Limb (tissue), 2 donors: ENCODE results near the gene EML1.

Source experiments
- DNase-seq, 2 donors: peaks; one replicate each; pipeline ENCODE4 v3.0.0-alpha.2; 2016; ENCODE audit errors: extremely low spot score in 2 of 2

Gene EML1

DNA sequence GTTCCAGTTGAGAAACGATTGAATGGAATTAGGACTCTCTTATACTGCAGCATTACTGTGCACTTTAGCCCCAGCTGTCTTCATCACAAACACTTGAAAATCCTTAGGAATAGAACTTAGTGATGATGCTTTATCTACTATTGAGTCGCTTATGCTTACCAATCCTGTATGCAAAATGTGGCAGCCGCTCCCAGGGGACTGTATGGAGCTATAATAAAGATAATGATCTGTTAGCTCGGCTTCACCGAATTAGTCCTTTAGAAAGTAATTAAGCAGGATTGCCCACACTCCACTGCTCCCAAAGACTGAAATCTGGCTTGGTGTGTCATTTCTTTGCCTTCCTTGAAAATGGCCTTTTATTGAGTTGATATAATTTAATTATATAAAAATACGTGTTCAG is 10.6 kb downstream of the EML1 start:
- DNase-seq = no peak

DNA sequence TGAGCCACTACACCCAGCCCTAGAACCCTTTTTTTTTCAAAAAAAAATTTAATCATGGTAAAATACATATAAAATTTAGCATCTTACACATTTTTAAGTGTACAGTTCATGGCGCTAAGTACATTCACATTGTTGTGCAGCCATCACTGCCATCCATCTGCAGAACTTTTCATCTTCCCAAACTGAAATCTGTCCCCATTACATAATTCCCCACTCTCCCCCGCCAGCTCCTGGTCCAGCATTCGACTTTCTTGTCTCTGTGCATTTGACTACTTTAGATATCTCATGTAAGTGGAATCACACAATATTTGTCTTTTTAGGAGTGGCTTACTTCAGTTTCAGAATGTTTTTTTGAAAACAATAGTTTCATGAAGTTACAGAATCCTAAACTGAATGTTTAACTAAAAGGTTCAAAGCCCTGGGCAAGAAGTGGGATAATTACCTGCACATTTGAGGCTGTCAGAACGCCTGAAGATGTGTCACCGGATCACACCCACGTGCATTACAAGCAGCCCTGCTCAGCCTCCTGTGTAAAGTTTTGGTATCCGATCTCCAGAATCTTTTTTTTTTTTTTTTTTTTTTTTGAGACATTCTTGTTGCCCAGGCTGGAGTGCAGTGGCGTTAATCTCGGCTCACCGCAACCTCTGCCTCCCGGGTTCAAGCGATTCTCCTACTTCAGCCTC is 12.7 kb downstream of the EML1 start:
- no peak for DNase-seq

DNA sequence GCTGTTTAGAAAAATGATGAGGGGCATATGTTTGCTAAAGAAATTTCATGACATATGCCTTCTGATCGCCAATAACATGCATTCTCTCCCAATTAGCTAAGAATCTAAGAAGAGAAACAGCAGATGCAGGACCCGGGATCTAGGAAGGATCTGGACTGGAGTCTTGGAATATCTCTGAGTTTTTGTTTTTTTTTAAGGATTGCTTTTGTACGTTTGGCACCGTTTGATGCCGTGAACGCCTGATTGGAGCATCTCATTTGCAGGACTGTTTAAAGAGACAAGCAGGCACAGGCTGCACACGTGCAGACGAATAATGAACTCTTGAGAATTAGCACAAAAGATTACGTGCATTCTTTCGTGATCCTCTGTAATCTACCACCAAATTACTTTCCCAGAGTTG is 13.6 kb downstream of the EML1 start:
- peak in 1 of 2 donors; percentile 32 for DNase-seq

DNA sequence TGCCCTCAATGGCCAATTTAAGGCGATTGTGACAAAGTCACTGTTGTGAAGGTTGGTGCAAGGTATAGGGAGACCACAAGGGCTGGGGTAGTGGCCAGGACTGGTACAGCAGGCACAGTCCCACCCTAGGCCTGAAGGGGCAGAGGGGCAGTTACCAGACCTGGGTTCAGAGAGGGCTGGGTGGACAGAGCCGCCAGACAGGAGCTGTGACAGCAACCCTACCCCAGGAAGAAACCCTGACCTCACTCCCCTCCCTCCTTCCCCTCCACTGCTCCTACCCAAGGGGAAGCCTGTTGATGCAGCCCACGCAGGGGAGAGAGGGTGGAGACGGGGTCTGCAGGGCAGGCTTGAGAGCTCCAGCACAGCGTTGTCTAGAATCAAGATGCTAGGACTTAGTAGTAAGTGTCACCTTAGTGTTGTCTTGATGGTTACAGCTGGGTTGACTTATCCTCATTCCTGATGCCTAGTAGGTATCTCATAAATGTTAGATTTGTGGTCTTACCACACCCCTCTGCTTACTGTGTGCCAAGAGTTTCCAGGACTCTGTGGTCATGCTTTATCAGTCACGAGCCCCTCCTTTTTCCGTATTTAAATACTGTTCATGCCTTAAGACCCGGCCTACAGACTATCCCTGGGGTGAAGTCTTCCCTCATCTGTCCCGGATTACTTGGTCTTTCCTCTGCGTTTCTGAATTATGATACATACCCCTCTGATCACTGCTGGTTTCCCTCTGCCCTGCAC is 14.4 kb downstream of the EML1 start:
- DNase-seq = no peak

DNA sequence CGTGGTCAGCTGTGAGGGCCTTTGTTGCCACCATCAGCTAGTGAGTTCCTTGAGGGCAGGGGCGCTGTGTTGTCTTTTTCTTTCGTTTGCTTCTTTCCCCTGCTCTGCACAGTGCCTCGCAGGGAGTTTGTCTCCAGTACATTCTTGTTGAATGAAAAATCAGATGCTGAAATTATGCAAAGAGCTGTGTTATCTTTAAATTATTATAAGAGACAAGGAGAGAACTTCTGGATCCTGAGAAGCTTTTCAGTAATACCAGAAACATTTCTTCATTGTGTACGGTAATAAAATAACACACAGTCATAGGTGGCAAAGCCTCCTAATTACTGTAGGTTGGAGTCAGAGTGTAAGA is 14.9 kb downstream of the EML1 start:
- no peak for DNase-seq

DNA sequence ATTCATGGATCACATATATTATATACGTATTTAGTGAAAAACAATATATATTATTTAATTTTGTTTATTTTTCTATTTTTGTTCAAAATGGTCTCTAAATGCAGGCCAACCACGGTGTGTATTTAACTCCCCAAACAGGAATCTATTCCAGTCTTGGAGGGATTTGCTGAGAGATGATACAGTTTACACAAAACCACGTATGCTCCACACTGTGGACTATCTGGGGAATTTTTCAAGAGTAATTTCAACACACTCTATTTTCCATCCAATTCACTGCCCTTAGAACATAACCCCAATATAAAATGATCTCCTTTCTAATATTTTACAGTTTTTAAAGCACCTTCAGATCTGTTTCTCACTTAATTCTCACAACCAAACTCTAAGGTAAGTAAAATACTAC is 15.3 kb downstream of the EML1 start:
- no peak for DNase-seq

DNA sequence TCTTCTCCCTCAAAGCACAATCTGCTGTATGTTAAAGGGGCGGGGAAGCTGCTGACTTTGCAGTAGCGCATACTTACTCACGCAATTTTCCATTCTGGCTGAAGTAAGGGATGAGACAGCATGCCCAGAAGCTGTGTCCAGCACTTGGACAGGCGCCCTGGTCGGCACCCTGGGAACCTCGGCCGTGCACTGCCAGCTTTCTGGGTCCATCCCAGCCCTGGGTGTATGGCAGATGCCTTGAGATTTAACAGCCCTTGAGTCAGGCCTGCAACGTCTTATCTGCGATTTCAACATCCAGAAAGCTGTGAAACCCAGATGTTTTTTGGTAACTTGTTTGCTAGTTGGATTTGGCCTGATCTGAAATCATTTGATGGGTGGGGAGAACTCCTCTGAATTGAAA is 16.1 kb downstream of the EML1 start:
- no peak for DNase-seq

DNA sequence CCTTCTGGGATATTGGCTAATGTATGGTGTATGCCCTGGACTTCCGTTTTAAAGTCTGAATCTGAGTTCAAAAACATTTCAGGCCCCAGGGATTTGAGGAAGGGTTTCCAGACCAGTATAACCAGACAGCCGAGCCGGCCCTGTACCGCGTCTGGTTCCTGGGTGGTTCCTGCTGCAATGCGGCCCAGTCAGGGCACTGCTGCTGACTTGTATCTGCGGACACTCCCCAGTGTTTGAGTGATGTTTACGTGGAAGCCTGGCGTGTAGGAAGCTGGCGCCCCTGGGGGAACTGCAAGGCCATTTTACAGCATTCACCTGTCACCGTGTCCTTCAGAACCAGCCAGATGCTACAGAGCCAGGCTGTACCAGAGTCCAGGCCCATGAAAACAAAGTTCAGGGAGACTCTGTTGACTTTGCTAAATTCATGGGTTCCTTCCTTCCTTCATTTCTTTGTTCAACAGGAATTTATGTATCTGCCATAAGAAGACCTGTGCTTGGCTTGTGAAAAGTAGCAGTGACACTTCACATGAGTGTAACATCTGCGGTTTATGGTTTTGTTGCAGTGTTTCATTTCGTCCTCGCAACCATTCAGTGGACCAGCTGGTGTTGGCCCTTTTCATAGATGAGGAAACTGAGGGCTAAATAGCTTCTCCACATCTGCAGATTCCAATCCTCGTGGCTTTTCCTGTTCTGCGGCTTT is 16.8 kb downstream of the EML1 start:
- no peak for DNase-seq

DNA sequence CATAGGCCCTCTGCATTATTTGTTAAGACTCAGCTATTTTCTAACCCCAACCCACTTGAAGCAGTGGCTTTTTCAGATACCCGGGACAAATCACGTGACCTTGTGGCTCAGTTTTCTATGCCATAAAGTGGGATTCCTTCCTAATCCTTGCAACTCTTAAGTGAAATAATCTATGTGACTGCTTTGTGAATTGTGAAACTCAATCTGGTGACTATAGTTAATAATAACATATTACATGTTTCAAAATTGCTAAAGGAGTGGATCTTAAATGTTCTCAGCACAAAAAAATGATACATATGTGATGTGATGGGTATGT is 17.3 kb downstream of the EML1 start:
- DNase-seq = no peak

DNA sequence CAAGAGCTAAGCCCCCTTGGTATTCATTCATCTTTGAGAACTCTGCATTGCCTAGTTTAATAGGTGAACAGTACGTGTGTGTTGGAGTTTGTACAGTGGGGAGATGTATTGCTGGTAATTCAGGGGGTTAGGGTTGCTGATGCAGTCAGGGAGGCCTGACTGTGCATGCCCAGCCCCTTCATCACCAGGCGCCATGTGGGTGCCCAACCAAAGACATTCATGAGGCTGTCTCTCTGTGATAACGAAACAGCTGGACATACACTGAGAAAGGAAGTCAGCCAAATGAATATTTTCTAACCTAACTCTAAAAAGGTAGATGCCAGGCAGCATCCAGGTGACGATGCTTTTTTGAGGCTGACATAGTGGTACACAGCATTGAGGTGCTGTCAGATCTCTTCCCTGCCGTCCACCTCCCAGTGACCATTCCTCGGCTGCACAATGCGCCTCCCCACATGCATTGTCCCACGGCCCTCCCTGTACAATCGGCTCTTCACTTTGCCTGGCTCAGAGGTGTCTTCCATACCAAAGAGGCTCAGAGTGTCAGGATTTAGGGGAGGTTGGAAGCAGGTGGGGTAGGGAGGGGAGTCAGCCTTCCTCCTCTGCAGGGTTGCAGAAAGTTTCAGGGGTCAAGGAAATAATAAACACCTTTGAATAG is 19.0 kb downstream of the EML1 start:
- no peak for DNase-seq

DNA sequence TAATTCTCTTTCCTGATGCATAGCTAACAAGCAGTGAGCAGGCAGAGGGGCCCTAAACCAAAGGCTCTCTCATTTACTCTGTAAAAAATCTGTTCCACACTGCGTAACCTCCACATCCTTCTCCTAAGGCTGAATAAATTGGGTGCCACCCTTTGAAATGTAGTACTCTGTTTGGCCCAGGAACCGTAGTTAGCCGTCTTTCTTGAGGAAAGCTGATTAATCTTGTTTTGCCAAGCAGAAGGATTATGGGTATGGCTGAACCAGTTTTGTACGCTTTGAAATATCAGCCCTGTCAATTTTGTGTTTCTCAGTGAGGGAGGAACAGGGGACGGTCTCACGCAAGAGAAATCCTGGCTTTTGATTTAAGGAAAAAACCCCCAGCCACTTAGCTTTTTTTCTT is 19.7 kb downstream of the EML1 start:
- no peak for DNase-seq

DNA sequence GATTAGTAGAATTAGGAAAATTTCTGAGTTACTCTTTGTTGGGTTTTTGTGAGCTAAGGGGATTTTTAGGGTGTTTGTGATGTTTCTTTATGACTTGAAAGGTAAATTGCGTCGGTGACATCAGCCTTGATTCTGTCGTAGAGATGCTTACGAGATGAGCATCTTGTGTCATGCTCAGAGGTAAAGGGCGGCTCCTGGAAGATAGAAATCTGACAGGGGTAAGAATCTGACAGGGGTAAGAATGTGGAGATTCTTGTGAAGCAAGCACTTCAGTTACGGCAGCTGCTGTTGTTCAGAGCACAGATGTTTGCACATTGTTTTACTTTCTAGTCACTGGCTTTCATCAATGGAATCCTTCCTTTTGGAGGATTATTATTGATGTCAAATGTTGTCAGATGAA is 22.5 kb downstream of the EML1 start:
- no peak for DNase-seq

DNA sequence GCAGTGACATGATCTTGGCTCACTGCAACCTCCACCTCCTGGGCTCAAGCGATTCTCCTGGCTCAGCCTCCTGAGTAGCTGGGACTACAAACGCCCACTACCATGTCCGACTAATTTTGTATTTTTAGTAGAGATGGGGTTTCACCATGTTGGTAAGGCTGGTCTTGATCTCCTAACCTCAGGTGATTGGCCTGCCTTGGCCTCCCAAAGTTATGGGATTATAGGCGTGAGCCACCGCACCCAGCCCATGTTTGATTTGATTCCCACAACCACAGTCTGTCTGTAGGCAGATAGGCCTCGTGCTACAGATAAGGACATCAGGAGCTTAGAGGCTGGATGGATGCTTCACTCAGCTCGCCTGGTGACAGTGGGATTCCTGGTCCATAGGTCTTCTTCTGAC is 23.0 kb downstream of the EML1 start:
- DNase-seq = no peak

DNA sequence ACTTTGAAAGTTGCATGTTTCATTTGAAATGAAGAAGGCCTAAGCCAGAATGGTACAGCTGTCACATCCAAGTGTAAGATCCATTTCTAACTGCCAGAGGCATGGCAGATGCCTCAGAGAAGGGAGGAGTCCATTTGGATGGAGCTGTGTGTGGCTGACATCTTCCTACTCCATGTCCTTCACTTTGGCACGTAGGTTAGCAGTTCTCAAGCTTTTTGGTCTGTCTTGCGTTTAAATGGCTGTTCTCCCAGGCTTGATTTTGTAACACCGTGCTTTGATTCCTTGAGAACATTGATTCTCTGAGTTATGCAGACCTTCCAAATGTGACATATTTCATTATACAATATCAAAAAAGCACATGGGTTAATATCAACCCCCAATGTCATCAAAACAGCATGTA is 23.4 kb downstream of the EML1 start:
- no peak for DNase-seq

DNA sequence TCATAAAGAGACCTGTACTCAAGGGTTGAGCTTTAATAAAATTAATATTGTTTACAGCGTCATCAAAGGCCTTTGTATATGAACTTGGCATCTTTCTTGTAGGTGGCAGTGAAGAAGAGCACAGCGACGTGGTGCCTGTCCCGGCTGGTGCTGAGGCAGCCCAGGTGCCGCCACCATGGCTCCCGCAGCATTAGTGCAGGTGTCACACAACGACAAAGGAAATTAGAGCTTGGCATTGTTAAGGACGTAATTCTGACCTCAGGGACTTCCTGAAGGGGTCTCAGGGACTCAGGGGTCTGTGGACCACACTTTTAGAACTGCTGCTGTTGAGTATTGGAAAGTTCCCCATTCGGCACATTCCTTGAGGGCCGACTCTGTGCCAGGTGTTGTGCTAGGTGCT is 24.1 kb downstream of the EML1 start:
- no peak for DNase-seq

DNA sequence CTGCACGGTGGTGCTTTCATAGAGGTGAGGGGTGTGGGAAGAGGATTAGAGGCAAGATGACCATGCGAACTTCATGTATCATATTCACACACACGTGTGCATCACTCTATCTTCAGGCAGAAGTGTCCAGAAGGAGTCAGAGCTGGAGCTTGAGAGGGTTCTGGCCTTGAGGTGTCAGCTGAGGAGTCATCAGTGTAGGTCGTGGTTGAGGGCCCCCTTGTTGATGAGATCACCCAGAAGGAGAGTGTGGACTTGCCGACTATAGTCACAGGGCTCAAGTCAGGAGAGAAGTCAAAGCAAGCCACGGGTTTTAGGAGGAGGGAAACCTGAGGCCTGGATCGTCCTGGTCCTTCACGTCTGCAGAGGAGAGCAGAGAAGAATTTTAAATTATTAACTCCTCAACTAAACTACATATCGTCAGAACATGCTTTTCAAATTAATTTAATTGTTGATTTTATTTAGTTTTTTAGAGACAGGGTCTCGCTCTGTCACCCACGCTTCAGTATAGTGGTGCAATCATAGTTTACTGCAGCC is 25.4 kb downstream of the EML1 start:
- DNase-seq = no peak

DNA sequence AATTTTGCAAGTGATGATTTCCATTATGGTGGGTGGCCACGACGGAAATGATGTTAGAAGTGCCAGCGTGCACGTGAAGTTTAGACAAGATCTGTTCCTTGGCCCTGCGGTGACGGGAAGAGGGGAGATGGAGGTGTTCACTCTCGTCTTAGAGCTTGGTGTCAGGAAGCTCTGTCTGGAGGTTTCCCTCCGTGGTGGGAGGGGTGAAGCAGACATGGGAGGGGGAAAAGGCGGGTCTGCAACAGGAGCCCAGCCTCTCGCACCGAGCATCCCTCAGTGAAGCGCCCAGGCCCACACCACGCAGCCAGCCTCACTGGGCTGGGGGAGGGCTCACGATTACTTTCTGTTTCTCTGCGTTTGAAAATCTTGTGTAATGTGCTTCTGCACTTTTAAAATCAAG is 26.3 kb downstream of the EML1 start:
- DNase-seq = no peak

DNA sequence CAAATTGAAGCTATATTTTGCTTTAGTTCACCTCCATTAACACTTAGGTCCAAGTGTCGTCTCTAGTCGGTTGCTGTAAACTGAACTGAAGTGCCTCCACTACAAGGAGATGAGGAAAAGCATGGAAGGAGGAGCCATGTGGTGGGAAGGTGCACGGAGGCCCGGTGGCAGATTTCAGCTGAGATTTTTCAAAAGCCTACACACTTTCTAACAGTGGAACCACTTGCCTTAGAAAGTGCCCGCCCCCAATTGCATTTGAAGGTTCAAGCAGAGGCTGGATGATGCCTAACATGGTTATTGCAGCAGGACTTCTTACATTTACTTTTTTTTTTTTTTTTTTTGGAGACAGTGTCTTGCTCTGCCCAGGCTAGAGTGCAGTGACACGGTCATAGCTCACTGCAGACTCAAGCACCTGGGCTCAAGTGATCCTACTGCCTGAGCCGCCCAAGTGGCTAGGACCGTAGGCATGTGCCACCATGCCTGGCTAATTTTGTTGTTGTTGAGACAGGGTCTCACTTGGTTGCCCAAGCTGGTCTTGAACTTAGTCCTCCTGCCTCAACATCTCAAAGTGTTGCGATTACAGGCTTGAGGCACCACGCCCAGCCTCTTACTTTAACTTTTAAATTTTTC is 27.6 kb downstream of the EML1 start:
- DNase-seq = no peak

DNA sequence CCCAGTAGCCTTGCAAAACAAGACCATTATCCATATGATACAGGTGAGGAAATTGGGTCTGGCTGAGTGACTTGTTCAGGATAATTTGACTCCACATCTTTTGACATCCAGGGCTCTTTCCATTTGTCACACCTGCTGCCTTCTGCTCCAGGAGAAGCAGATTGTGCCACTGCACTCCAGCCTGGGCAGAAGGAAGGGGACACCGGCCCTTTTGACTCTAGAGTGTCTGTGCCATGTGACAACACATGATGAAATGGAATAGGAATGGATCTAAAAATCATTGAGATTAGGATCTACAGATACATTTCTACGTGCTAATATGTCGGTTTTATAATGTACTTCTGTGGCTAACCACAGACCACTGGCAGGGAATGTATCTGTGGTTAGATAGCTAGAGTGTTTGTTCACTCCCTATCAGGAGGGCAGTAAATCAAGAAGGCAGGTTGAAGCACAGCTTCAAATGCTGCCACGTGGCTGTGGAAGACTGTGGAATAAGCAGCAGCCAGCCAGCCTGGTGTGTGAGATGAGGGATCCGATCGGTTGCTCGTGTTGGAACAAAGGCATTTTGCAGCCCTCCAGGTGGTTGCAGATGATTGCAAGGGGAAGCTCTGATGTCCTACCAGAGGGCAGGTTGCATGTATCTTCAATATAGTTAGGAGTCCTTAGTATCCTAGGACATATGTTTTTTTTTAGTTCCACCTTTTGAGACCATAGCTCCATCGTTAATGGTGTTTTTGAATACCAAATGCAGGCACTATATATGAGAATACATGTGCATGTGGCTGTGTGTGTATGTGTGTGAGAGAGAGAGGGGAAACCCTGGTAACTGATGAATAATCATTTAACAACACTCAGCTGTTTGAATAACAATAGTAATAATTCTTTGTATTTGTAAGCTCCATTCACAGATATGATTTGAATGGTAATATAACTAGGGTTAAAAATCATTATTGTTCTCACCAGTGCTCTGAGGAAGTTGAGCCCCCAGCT is 28.6 kb downstream of the EML1 start:
- no peak for DNase-seq

DNA sequence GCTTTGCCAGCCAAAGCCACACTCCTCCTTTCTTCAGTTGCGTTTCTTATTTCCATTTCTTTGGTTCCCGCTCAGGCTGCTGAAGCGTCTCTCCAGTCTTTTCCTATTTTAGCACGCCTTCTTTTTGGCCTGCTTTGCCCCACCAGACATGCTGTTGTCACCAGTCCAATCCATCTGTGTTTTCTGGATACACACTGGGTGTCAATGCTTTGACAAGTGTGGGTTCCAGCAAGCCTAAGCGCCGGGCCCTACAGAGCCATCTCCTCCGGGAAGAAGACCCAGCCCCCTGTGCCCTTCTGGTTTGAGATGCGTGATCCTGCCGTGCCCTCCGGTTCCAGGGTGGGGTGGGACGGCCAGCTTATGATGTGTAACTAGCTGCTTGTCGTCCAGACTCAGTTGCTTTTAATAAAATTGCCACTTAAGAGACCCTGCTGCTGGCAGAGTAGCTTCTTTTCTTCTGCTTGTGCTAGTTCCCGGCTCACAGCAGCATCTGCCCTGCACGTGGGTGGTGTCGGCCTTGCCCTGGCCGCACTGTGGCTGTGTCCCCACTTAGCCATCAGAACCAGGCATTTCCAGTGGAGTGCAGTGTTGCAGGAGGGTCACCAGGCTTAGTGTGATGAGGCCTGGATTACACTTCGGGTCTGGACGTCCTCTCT is 29.7 kb downstream of the EML1 start:
- DNase-seq = no peak
